ENCODE data around the gene OVAAL.

The OVAAL gene

GRCh38 chr1:180571060-180571831 is 12.5 kb downstream of the OVAAL start:
- no peak for DNase-seq

DNA sequence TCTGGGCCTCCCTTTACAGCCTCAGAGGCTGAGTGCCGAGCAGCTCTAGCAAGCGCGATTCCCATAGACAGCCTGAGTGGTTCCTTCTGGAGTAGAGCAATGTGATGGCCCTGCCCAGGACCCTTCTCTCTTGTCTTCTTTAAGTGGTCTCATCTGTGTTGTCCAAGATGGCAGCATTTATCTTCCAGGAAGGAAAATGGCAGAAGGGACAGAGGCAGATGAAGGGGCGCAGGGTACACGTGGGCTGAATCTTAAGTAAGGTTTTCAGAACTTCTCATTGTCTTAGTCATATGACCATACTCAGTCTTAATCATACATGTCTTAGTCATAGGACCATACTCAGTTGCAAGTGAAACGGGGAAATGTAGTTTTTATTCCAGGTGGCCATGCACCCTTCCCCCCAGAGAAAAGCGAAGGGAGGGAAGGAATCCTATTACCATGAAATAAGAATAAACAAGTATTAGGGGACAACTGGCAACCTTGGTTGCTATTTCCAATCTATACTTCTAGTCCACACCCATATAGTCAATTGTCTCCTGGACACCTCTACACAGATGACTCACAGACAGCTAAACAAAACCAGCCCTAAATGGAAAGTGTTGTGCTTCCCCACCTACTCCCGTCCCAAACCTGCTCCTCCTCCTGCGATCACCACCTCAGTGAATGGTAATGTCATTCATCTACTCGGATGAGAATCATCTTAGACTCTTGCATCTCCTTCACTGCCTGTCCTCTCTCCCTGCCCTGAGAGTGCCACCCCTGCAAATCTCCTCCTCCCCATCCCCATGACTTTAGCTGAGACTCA is 13.3 kb downstream of the OVAAL start:
- DNase-seq, result no peak

GRCh38 chr1:180572760-180573159 is 14.0 kb downstream of the OVAAL start:
- no peak for DNase-seq

- DNase-seq, result no peak
Measured at GRCh38 chr1:180574031-180574713, 15.4 kb downstream of the OVAAL start.

DNA sequence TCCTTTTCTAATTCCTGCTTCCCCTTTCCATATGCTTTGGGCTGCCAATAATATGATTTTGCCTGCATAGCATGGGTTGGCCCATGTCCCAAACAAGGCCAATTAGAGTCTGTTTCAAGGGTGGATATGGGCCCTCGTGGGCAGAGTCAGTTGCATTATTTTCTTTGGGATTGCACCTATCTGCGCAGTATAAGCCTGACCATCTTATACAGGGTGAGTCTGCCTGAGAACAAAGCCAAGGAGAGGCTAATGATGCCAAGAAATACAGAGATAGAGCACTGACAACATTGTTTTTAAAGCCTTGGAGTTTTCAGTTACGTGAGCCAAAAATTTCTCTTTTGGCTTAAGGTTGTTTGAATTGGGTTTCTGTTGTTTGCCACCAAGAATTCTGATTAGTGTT is 18.6 kb downstream of the OVAAL start:
- no peak for DNase-seq

GRCh38 chr1:180579961-180580611 is 21.3 kb downstream of the OVAAL start:
- DNase-seq, result no peak

DNA sequence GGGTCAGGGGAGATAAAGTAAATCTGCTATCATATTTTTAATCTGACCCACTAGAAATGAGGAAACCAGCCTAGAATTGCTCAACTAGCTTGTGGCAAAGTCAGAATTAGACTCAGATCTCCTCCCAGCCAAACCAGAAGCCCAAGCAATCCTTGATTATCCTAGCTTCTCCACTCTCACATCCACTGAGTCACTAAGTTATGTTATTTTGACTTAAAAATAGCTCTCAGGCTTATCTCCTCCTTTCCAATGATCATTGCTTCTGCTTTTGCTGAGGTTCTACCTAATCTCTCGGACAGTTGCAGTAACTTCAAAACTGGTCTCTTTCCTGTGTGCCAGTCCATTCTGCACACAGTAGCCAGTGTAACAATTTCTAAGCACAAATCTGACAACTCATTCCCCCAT is 22.9 kb downstream of the OVAAL start:
- DNase-seq, result no peak

GRCh38 chr1:180584869-180585268 is 26.1 kb downstream of the OVAAL start:
- DNase-seq, result no peak

DNA sequence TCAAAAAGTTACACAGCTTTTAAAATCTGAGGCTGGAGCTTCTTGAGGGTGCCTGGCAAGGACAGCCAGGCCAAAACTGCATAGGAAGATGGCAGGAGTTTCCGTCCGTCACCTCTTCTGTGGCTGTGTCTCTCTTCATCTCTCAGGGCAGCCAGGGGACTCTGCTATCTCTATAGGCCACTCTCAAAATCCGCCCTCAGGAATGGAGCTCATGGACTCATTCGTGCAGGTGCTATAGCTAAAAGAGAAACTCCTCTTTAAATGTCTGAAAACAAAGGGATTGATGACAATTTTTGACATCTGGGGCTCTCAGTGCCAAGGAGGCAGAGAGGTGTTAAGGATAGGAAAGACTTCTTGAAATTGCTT is 27.2 kb downstream of the OVAAL start:
- no peak for DNase-seq

DNA sequence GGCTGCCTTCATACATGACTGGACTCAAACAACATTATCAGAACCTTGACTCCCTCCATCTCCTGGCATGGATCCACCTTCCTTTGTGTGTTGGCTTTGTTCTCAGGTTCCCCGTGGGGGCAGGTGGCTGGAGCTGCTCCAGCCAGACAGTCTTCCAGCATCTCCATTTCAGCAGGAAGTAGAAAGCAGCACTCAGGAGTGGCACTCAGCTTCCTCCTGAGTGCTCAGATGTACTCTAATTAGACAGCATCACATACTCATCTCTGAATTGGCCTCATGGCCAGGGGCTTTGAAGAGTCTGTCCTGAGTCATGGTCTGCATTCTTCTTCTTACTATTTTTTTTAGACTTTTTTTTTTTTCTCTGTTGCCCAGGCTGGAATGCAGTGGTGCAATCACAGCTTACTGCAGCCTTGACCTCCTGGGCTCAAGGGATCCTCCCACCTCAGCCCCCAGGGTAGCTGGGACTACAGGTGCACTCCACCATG is 27.9 kb downstream of the OVAAL start:
- DNase-seq, result no peak

DNA sequence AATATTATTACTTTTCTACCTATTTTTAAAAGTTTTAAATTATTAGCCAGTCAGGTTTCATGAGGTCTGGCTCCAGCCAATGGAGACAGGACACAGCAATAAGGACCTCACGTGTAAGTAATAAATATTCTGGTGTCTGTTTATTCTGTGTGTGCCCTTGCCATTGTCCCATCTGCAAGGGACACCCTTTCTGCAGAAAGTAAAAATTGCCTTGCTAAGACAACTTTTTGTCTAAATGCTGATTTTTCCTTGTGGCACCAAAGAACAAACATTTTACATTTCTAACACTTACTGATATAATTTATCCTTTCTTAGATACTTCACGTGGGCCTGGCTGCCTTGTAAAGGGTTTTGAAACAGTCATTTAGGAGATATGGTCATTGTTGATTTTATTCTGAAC is 29.4 kb downstream of the OVAAL start:
- DNase-seq, result no peak

- no peak for DNase-seq
Measured at GRCh38 chr1:180590889-180591288, 32.1 kb downstream of the OVAAL start.

GRCh38 chr1:180593382-180593781 is 34.6 kb downstream of the OVAAL start:
- DNase-seq, result no peak

DNA sequence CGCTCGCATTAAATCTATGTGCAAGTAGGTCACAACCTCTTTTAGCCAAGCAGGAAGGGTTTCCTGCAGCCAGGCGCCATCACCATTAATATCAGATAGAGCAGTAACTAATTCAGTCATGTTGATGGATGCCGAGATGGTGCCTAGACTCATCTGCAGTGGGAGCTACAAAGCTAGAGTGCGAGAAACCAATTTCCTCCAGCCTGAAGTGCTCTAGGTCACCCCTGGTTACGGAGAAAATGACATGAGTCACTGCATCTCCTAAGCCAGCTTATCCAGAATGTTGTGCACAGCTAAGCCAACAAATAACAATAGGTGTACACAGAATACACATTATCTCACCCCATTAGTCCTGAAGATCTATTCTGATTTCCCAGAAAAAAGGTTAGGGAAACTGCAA is 36.0 kb downstream of the OVAAL start:
- DNase-seq, result no peak

GRCh38 chr1:180595966-180596365 is 37.2 kb downstream of the OVAAL start:
- DNase-seq, result no peak

DNA sequence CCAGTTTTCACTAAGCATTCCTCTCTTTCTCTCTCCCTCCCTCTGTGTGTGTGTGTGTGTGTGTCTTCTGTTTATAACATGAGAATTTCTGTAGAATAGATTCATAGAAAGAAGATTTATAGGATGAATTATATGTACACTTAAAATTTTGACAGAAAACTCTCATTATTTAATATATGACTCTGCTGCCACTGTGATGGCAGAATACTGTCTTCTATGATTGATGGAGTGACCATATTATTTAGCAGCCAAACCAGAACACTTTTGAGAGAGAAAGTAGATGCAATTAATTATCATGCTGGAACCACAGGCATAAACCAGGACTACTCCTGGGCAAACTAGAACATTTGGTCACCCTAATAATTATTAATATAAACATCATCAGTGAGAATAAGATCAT is 38.8 kb downstream of the OVAAL start:
- no peak for DNase-seq

DNA sequence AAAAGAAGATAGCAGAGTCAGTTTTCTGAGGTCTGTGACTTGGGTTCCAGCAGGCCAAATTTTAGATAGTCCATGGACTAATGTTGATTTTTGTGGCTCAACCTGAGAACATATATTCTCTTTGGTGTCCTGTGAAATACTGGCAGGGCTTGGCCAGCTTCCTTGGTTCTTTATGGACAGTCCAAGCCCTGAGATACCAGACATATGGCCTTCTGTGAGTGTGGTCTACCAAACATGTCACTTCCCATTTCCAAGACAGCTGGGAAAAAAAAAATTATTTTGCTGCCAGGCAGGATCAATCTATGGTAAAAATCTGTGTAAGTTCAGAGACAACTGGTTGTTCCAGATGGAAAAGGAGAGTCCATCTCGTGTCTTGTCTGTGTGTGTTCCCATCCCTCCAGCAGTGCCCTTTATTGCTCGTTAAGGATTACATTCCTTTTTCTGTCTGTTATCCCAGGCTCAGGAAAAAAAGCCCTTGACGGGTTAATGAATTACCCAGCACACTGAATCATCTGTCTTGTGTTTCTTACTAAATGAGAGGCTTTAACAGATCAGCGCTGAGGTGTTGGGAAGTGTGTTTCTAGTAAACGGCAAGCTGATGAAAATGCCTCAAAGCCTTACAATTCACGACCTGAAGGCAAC is 39.7 kb downstream of the OVAAL start:
- DNase-seq, result no peak

- no peak for DNase-seq
Measured at GRCh38 chr1:180600343-180600742, 41.6 kb downstream of the OVAAL start.

- no peak for DNase-seq
Measured at GRCh38 chr1:180601512-180601911, 42.7 kb downstream of the OVAAL start.

- DNase-seq, result no peak
Measured at GRCh38 chr1:180603223-180603849, 44.6 kb downstream of the OVAAL start.

GRCh38 chr1:180603850-180604226 is 45.1 kb downstream of the OVAAL start:
- DNase-seq, result no peak

- no peak for DNase-seq
Measured at GRCh38 chr1:180606155-180606554, 47.4 kb downstream of the OVAAL start.

All from activated effector memory CD4-positive, alpha-beta T cell treated with Interleukin-2 at 50 U/mL for 16 hours (primary cell).